Measurements from ENCODE around the gene IL3. TPM values are rescaled to one million over a fixed set of nuclear protein-coding genes. Genes with fewer than 3 reads are reported as not detected.

IL3 gene
- total and polyA plus RNA-seq, 2 of the 4 experiments (the other 2 are of a cell fraction), result not detected

- Histone ChIP-seq H3K4me1 (ENCODE audit: control insufficient read depth, insufficient read depth, low read length) (no peaks in the 10 kb centered on the region), H2BK15ac (ENCODE audit: low read depth, low read length) (no peak overlapping the region), H3K4me3 (ENCODE audit: insufficient read depth, low read depth, low read length) (no peak overlapping the region), H4K20me1 (ENCODE audit: insufficient read depth, low read length) (no peaks in the 10 kb centered on the region), H3K4ac (ENCODE audit: low read depth, low read length) (no peak overlapping the region), H3K79me1 (ENCODE audit: low read depth in 1 of 2, low read length in 2 of 2) (no peaks in the 10 kb centered on the region), H3K9me1 (ENCODE audit: insufficient read depth, low read length) (no peaks in the 10 kb centered on the region), H3K23ac (ENCODE audit: low read depth, low read length) (no peak overlapping the region), H3K36me3 (ENCODE audit: control insufficient read depth, insufficient read depth, low read length) (no peaks in the 10 kb centered on the region), H3K27ac (ENCODE audit: insufficient read depth, low read length) (no peak overlapping the region), H4K91ac (ENCODE audit: insufficient read depth, low read depth, low read length) (no peak overlapping the region), H3K56ac (ENCODE audit: extremely low read depth, insufficient read depth, low read length) (no peak overlapping the region), H2AFZ (replicated peaks; ENCODE audit: low read length, poor library complexity) (no peak overlapping the region), H2AK5ac (ENCODE audit: low read depth, low read length) (no peak overlapping the region), H4K8ac (ENCODE audit: low read depth in 2 of 2, low read length in 2 of 2) (no peak overlapping the region), H3K9ac (ENCODE audit: low read depth, low read length) (no peak overlapping the region), H3K18ac (ENCODE audit: low read depth, low read length) (no peak overlapping the region), H3K4me2 (ENCODE audit: low read depth, low read length) (no peak overlapping the region), H3K9me3 (ENCODE audit: control insufficient read depth, insufficient read depth, low read length) (no peaks in the 10 kb centered on the region), H2AK9ac (replicated peaks; ENCODE audit: low read depth, low read length, poor library complexity) (no peak overlapping the region), H3K14ac (replicated peaks; ENCODE audit: low read depth, low read length) (no peak overlapping the region), H2BK120ac (ENCODE audit: low read depth, low read length) (no peak overlapping the region), H3K27me3 (ENCODE audit: control insufficient read depth, insufficient read depth, low read length) (peaks cover 11% of the 10 kb centered on the region), H4K5ac (ENCODE audit: low read depth, low read length) (no peak overlapping the region), H2BK20ac (ENCODE audit: low read depth, low read length) (no peak overlapping the region), H2BK5ac (ENCODE audit: low read depth, low read length, poor library complexity, severe bottlenecking) (no peak overlapping the region)
- DNase-seq, result no peak
- no peak for ATAC-seq (ENCODE audit: low read depth)
- dilution Hi-C loops (cut with HindIII; ENCODE audit: low sequenced_read_pairs, unreplicated experiment) (no loop called here), intact Hi-C loops (cut with micrococcal nuclease) (no loop called here), in situ Hi-C loops (cut with MboI; ENCODE audit: low sequenced_read_pairs) (no loop called here)
- no peak for TF ChIP-seq FOS (IDR thresholded peaks at IDR 0.05; ENCODE audit: low read depth, low read length)
- no peak for TF ChIP-seq USF2 (IDR thresholded peaks at IDR 0.05; ENCODE audit: low read depth, low read length)
- no peak for TF ChIP-seq SMC3 (IDR thresholded peaks at IDR 0.05; ENCODE audit: low read depth, low read length)
- no peak for TF ChIP-seq ELK1 (IDR thresholded peaks at IDR 0.05; ENCODE audit: borderline replicate concordance, low read depth, low read length)
- BruUV-seq (replicated peaks), result no TSS peak
- no CpG with 5 or more reads among the region's 5 CpGs for WGBS, 2 experiments (ENCODE audit: extremely low coverage in 2 of 2, insufficient read length in 1 of 2)
- CTCF ChIA-PET, result no interaction called here
- POLR2A ChIA-PET (ENCODE audit: unreplicated experiment), result no interaction called here
These were observed 33.9 kb upstream of the IL3 start for GRCh38 chr5:132026516-132027008.
